ENCODE measurements around the gene RGS12.

RGS12 gene

GRCh38 chr4:3330707-3331106, 37.9 kb downstream of the RGS12 start:
- no peak for DNase-seq (ENCODE audit: low spot score)

DNA sequence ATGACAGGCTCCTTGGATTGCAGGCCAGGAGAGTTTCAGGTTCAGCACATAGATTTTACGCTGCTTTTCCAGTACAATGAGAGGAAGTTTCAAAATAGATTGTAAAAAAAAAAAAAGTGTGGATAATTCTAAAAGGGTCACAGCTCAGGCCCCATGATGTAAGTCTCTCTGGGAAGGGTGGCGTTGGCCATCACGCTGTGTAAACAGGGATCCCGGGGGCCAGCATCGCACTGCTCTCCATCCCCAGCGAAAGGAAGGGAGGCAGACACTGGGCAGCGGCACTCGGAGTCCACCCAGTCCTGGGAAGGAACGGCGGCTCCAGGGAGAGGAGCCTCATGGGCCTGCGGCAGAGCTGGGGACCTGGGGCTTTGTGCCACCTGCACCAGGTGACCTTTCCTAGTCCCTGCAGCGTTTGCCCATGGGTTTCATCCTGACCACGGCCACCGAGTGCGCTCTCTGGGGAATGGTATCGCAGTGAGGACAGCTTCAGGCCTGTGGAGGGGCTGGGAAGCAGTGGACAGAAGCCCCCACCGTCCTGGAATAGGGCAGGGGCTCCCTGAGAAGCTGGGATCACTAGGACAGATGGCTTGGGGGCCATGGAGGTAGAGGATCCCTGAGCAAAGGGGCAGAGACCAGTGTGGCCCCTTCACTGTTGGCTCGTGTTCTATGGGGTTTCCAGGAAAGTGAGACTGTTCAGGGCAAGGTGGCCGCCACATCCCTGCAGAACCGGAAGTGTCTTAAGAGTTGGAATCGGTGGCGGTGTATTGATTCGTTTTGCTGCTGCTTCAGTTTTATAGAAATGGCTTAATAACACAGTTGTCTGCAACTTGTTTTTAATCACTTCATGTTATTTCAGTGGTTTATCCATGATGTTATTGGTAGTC, 38.9 kb downstream of the RGS12 start:
- DNase-seq (ENCODE audit: low spot score), result no peak

- DNase-seq (ENCODE audit: low spot score), result no peak
Observed at GRCh38 chr4:3332498-3332897, 39.7 kb downstream of the RGS12 start.

- no peak for DNase-seq (ENCODE audit: low spot score)
Observed at GRCh38 chr4:3334316-3334715, 41.5 kb downstream of the RGS12 start.

DNA sequence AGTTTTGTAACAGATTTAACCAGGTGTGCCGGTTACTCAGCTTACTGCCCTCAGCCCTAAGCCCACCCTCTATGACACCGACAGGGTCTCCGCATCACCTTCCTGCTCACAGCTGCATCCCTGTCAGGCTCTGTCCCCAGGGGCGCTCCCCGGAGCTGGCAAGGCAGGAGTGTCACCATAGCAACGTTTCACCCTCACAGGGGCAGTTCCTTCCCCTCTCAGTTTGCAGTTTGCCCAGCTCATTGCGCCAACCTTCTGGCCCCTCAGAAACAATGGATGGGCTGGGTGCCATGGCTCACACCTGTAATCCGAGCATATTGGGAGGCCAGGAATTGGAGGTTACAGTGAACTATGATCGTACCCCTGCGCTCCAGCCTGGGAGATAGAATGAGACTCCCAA, 42.6 kb downstream of the RGS12 start:
- no peak for DNase-seq (ENCODE audit: low spot score)

- DNase-seq (ENCODE audit: low spot score), result no peak
Observed at GRCh38 chr4:3335982-3336381, 43.2 kb downstream of the RGS12 start.

DNA sequence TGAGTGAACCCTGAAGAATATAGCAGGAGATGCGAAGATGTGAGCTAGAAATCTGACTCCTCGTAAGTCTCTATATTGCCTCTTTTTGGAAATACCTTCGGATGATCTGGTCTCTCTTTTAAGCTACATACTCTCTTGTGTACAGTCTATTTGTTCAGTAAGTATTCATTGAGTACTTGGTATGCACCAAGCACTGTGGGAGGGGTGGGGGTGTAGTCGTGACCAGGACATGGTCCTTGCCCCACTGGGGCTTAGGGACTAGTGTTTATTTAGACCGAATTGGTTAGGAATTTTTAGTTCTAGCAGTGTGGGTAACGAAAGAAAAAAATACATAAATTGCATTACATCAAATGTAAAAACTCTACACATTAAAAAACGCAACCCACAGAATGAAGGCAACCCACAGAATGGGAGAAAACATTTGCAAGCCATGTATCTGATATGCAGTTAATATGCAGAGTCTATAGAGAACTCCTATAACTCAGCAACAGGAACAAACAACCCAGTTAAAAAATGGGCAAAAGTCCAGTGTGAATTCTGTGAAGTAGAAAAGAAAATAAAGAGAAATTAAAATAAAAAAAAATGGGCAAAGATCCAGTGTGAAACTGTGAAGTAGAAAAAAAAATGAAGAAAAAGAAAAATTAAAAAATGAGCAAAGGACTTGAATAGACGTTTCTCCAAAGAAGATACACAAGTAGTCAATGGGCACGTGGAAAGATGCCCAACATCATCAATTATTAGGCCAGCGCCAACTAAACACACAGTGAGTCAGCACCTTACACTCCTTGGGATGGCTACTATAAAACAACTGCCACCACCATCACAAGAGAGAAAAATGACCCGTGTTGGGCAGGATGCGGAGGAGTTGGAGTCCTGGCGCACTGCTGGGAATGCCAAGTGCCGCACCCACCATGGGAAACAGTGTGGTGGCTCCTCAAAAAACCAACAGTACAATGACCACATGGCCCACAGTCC, 43.8 kb downstream of the RGS12 start:
- no peak for DNase-seq (ENCODE audit: low spot score)

DNA sequence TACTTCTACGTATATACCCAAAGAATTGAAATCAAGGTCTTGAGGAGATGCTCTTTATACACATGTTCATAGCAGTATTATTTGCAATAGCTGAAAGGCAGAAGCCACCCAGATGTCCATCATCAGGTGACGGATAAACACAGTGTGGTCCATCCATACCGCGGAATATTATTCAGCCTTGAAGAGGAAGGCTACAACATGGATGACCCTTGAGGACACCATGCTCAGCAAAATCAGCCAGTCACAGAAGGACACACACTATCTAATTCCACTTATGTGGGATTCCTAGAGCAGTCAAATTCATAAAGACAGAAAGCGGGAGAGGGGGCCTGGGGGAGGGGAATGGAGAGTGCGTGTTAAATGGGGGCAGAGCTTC, 44.5 kb downstream of the RGS12 start:
- DNase-seq (ENCODE audit: low spot score), result no peak

DNA sequence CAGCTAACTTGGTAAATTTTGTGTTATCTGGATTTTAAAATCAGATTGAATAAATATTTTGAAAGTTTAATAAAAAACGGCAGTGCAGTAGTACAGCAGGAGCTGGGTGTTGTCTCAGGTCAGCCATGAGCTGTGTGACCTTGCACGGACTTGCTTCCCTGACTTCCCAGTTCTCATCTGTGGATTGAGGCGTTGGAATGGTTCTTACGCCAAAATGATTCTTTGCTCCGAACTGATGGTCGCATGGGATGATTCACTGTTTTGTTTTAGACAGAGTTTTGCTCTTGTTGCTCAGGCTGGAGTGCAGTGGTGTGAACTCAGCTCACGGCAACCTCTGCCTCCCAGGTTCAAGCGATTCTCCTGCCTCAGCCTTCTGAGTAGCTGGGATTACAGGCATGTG, 45.0 kb downstream of the RGS12 start:
- DNase-seq (ENCODE audit: low spot score), result no peak

GRCh38 chr4:3338321-3338838, 45.6 kb downstream of the RGS12 start:
- no peak for DNase-seq (ENCODE audit: low spot score)

GRCh38 chr4:3338976-3339531, 46.2 kb downstream of the RGS12 start:
- DNase-seq (ENCODE audit: low spot score), result no peak

DNA sequence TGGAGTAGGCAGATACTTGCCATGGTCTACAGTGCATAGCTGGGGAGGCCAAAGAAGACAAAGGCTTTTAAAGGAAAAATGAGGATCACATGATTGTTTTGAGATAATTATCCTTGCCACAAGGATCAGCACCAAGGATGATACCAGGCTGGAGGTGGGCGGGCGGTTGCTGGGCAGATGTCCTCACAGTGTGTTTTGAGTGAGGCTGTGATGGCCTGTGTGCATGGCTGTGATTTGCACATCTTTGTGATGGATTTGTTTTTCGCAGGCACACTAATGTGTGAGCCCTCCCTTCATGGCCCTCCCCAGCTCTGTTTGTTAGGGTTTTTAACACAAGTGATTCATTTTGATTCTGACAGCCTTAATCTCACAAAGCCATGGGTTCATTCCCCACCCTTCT, 46.8 kb downstream of the RGS12 start:
- DNase-seq (ENCODE audit: low spot score), result no peak

DNA sequence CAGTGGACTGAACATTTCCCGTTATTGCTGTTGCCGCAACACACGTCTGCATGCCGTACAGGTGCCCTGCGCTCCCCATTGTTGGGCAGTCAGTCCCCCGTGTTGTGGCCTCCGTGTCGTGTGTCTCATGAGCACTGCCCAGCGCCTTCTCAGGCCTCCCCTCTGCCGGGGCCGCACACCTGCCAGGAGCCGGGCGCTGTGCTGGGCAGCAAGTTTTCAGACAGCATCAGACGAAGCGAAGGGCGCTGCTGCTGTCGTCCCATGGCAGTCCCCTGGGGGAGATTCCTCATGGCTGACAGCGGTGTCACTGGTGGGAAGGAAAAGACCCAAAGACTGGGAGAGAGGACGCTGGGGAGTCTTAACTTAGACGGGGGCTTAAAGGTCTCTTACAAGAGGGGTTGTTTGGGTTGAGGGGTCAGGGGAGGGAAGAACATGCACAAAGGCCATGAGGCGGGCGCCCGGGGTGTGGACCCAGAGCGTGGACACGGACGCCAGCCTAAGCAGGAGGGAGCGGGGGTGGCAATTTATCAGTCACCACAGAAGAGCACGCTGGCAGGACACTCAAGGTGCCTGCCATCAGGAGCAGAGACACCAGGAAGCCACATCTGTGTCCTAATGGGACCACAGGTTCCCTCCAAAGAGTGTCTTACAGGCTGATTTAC, 47.3 kb downstream of the RGS12 start:
- no peak for DNase-seq (ENCODE audit: low spot score)

DNA sequence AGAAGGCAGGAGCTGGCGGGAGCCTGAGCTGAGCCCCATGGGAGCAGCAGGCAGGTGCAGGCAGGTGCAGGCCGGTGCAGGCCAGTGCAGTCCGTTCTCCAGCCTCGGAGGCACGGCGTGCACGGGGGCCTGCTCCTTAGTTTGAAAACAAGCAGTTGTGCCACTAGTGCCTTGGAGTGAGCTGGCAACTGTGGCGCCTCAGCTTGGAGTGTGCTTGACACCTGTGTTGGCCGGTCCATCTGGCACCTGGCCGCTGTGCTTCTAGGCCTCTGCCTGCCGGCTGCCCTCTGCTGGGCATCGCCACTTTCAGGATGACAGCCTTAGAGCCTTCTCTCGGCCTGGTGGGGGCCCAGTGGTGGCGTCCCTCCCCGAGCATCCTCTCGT, 47.9 kb downstream of the RGS12 start:
- peak; percentile 93 for DNase-seq (ENCODE audit: low spot score)

GRCh38 chr4:3341760-3342159, 48.9 kb downstream of the RGS12 start:
- no peak for DNase-seq (ENCODE audit: low spot score)

DNA sequence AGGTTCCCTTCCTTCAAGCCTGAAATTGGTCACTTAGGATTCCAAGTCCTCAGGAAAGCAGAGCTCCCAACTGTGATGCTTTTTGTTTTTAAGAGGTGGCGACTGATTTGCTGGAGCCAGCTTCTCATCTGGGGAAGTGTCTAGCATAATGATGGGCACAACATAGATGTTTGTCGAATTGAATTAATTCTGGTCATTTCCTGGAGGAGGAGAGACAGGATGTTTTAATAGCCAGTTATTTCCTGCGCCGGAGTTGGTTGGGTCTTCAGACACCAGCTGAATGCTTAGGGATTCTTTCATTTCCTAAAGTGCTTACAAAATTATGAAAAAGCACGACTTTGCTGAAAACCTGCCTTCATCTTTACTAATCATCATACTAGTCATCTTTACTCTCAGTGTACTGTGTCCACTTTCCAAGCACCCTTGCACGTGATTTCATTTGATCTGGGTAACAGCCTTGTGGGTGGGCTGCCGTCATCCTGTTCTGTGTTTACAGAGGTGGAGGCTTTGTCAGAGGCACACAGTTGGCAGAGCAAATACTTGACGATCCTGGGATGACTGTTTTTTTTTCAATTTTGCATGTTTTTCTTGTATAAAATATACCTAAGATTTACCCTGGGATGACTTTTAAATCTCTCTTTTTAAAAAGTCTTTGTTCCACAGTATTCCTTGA, 49.5 kb downstream of the RGS12 start:
- DNase-seq (ENCODE audit: low spot score), result peak; percentile 30

Measured in cerebellar cortex (tissue), 1 donor.